HG02759 (cell line): ENCODE data around the gene POU2F1.

Experiments
- ATAC-seq: cut with Tn5 transposase; IDR thresholded peaks from one replicate; pipeline ENCODE4 v1.9.1; 2021; ENCODE audit warnings: mild to moderate bottlenecking, moderate library complexity; ENCODE audit not compliant: unreplicated experiment

The POU2F1 gene

GRCh38 chr1:167462341-167462740 is 241.7 kb downstream of the POU2F1 start:
- no peak for ATAC-seq

GRCh38 chr1:167463080-167463479 is 242.4 kb downstream of the POU2F1 start:
- ATAC-seq: no peak

GRCh38 chr1:167463875-167464575 is 243.3 kb downstream of the POU2F1 start:
- no peak for ATAC-seq

DNA sequence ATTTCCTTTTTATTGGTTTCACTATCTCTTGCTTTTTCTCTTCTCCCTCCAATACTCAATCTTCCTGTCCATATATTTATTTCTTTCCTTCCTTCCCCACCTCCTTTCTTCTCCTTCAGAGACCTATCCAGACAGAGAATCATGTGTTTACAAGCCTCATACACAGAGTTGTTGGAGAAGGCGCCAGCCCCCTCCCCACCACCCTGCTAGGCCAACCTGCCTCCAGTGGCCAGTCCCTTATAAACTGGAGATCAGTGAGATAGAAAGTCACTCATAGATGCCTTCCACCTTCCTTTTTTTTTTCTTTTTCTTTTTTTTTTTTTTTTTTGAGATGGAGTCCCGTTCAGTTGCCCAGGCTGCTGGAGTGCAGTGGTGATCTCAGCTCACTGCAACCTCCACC is 244.3 kb downstream of the POU2F1 start:
- no peak for ATAC-seq

DNA sequence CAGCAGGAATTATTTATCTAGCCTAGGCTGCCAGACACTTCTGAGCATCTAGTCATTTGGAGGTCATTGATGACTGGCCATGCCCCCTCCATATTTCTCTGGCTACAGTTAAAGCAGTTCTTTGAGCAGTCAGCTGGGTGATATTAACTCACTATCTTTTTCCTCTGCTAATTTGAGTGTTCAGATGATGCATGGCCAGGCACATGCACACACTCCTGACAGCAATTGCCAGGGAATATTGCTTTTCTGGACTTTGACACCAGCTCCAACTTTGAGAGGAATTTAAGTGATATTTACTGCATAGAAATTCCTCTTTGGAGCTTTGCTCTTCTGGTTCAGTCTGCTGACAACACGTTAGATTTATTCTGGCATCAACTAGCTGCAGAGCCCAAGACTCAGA is 245.1 kb downstream of the POU2F1 start:
- ATAC-seq: no peak

DNA sequence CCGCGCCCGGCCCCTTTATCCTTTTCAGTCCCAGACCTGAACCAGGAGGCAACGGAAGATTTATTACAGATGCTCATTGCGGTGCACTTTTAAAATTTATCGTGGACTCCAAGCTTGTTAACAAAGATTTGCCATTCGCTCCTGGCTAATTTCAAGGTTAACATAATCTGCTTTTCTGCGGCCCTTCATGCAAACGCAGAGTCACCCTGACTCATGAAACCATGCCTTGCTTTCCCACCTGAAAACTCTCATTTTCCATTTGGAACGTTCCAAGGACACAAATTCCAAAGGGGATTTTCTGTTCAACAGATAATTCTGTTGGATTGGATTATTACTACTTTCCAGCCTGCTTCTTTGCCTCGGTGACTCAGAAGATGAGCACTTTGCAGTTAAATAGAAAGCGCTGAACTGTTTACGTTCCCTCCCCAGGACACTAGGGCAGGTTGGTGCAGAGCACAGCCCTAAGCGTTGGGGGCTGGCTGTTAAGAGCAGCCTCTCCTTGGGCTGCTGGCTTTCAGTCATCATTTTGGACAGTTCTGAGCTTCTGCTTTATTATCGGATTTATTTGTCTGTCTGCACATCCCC is 246.5 kb downstream of the POU2F1 start:
- no peak for ATAC-seq

DNA sequence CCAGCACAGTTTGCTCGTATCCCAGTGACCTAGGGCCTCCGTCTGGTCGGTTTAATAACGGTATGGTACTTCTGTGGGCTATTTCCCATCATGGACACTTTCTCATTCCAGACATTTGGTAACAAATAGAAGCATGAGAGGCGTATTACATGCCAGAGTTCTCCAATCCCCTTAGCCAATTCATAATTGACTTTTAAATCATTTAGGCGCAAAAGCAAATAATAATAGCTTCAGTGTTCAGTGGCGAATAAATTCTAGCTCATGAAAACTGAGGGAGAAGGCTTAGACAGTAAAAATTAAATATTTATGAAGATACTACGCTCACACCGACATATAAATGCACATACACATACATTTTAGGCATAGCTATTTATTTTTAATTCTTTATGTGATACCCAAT is 247.1 kb downstream of the POU2F1 start:
- ATAC-seq: no peak

GRCh38 chr1:167469280-167469965 is 248.7 kb downstream of the POU2F1 start:
- ATAC-seq: no peak

- no peak for ATAC-seq
Measured at GRCh38 chr1:167471568-167471967, 250.9 kb downstream of the POU2F1 start.

- no peak for ATAC-seq
Measured at GRCh38 chr1:167472752-167473521, 252.3 kb downstream of the POU2F1 start.

GRCh38 chr1:167473761-167474160 is 253.1 kb downstream of the POU2F1 start:
- no peak for ATAC-seq

- ATAC-seq: no peak
Measured at GRCh38 chr1:167474191-167474641, 253.5 kb downstream of the POU2F1 start.

GRCh38 chr1:167476061-167476460 is 255.4 kb downstream of the POU2F1 start:
- no peak for ATAC-seq
